GM23338 (cell line): ENCODE measurements around the gene GPR35. TPM values are rescaled to one million over a fixed set of nuclear protein-coding genes. Genes with fewer than 3 reads are reported as not detected.
A peak's percentile ranks its signal among the peaks of the same experiment; 100 is the strongest.

Experiments
- ATAC-seq: fragments of 200-7000 bp; cut with Tn5 transposase; 3 replicates; pipeline ENCODE4 v1.9.1; 2020
- DNase-seq: peaks from one replicate; pipeline ENCODE4 v3.0.0-alpha.2; 2015; ENCODE audit warnings: low spot score
- H2AFZ ChIP-seq: fragments of 200-600 bp; sonication (generic); 2 replicates; pipeline ENCODE4 v1.8.0; 2016; ENCODE audit warnings: antibody characterized with exemption, mild to moderate bottlenecking, moderate library complexity
- H3F3A ChIP-seq: fragments of 200-600 bp; sonication (generic); replicated peaks from 2 replicates; pipeline ENCODE4 v1.8.0; 2017; ENCODE audit warnings: antibody characterized with exemption, mixed run types, low read depth
- H3K27ac ChIP-seq: fragments of 200-600 bp; sonication (generic); 2 replicates; pipeline ENCODE4 v1.6.1; 2016; ENCODE audit warnings: low read depth
- H3K27me3 ChIP-seq: fragments of 200-600 bp; sonication (generic); 2 replicates; pipeline ENCODE4 v1.8.0; 2016; ENCODE audit warnings: mild to moderate bottlenecking, mixed run types, moderate library complexity; ENCODE audit not compliant: insufficient read depth
- H3K36me3 ChIP-seq: fragments of 200-600 bp; sonication (generic); 2 replicates; pipeline ENCODE4 v1.8.0; 2016; ENCODE audit warnings: mild to moderate bottlenecking; ENCODE audit not compliant: insufficient read depth
- H3K4me1 ChIP-seq: fragments of 200-600 bp; sonication (generic); 2 replicates; pipeline ENCODE4 v1.8.0; 2016; ENCODE audit warnings: mild to moderate bottlenecking, moderate library complexity; ENCODE audit not compliant: insufficient read depth
- H3K4me2 ChIP-seq: fragments of 200-600 bp; sonication (generic); 2 replicates; pipeline ENCODE4 v1.7.1; 2017; ENCODE audit warnings: mixed run types
- H3K4me3 ChIP-seq: fragments of 200-600 bp; sonication (generic); 2 replicates; pipeline ENCODE4 v1.6.1; 2016; ENCODE audit warnings: mixed run types
- H3K79me2 ChIP-seq: fragments of 200-600 bp; sonication (generic); replicated peaks from 2 replicates; pipeline ENCODE4 v1.8.0; 2017; ENCODE audit warnings: mild to moderate bottlenecking; ENCODE audit not compliant: insufficient read depth
- H3K9me2 ChIP-seq: fragments of 200-600 bp; sonication (generic); 2 replicates; pipeline ENCODE4 v1.8.0; 2017; ENCODE audit not compliant: insufficient read depth
- H4K20me1 ChIP-seq: fragments of 200-600 bp; sonication (generic); replicated peaks from 2 replicates; pipeline ENCODE4 v1.8.0; 2017; ENCODE audit warnings: mild to moderate bottlenecking; ENCODE audit not compliant: insufficient read depth
- H3K27ac Mint-ChIP-seq: 2 replicates; pipeline ENCODE4 v1.8.0; 2020; ENCODE audit warnings: inconsistent platforms, mild to moderate bottlenecking, moderate library complexity, mixed read lengths
- H3K27me3 Mint-ChIP-seq: 3 replicates; pipeline ENCODE4 v1.8.0; 2022; ENCODE audit warnings: low read depth, mild to moderate bottlenecking, moderate library complexity, mixed read lengths, inconsistent platforms; ENCODE audit not compliant: insufficient read depth, poor library complexity
- H3K36me3 Mint-ChIP-seq: 3 replicates; pipeline ENCODE4 v1.8.0; 2021; ENCODE audit warnings: low read depth, mild to moderate bottlenecking, inconsistent platforms, moderate library complexity, mixed read lengths
- H3K4me1 Mint-ChIP-seq: 3 replicates; pipeline ENCODE4 v1.8.0; 2020; ENCODE audit warnings: mild to moderate bottlenecking, inconsistent platforms, mixed read lengths
- H3K4me3 Mint-ChIP-seq: 3 replicates; pipeline ENCODE4 v1.8.0; 2021; ENCODE audit warnings: moderate library complexity, mild to moderate bottlenecking, inconsistent platforms, mixed read lengths
- H3K9me3 Mint-ChIP-seq: 3 replicates; pipeline ENCODE4 v1.8.0; 2020; ENCODE audit warnings: moderate library complexity, mild to moderate bottlenecking, inconsistent platforms, mixed read lengths
- CREB1 ChIP-seq: fragments of 250-450 bp; sonication (Bioruptor Pico); IDR thresholded peaks from 2 replicates; pipeline ENCODE4 v1.5.0; 2020; ENCODE audit warnings: low read depth, mild to moderate bottlenecking, moderate library complexity
- CTCF ChIP-seq, 2 experiments: fragments of 200-600 bp in 1 of 2; sonication (generic) in 1 of 2; conservative IDR thresholded peaks; 2 replicates each; pipeline versions ENCODE4 v1.5.1 to v1.6.1; 2016 to 2017; ENCODE audit warnings: antibody characterized with exemption in 2 of 2, low read depth in 2 of 2, mild to moderate bottlenecking in 2 of 2, moderate library complexity in 1 of 2
- EZH2phosphoT487 ChIP-seq: fragments of 200-600 bp; sonication (generic); IDR thresholded peaks from one replicate; pipeline ENCODE4 v1.8.1; 2018; ENCODE audit warnings: antibody characterized with exemption; ENCODE audit not compliant: unreplicated experiment
- JUNB ChIP-seq: IDR thresholded peaks from one replicate; pipeline ENCODE4 v1.6.1; 2016; ENCODE audit warnings: antibody characterized with exemption; ENCODE audit not compliant: unreplicated experiment
- NANOG ChIP-seq: IDR thresholded peaks from 2 replicates; pipeline ENCODE4 v1.6.1; 2016; ENCODE audit warnings: antibody characterized with exemption, borderline replicate concordance
- STAT1 ChIP-seq: IDR thresholded peaks from one replicate; pipeline ENCODE4 v1.6.1; 2016; ENCODE audit warnings: antibody characterized with exemption; ENCODE audit not compliant: unreplicated experiment
- ZNF114 ChIP-seq: fragments of 250-450 bp; sonication (Bioruptor Pico); IDR thresholded peaks from 2 replicates; pipeline ENCODE4 v1.5.0; 2020; ENCODE audit warnings: mild to moderate bottlenecking, moderate library complexity
- polyA plus RNA-seq: library from polyadenylated mRNA; unstranded; fragments of >200 nt; fragmentation: Nextera tagmentation; extraction: Ambion mirVana; gene quantifications from 2 replicates; pipeline ENCODE4 v1.2.1, GENCODE V29; 2016
- total RNA-seq: library from RNA; depleted of rRNA; stranded (reverse); fragments of >200 nt; shearing (Covaris generic); gene quantifications from 2 replicates; pipeline ENCODE4 v1.2.3, GENCODE V29; 2014
- TF ChIP-seq, protein P1 (sequence below): IDR thresholded peaks from one replicate; pipeline ENCODE4 v1.6.1; 2018; ENCODE audit warnings: antibody characterized with exemption; ENCODE audit not compliant: unreplicated experiment

GPR35 gene
- total and polyA plus RNA-seq, 2 experiments from 2014 or later = not detected

GRCh38 chr2:240644859-240645301, 19.6 kb downstream of the GPR35 start:
- no peak overlapping the region for H3K27ac ChIP-seq
- H3K79me2 ChIP-seq = no peaks in the 10 kb centered on the region
- Mint-ChIP-seq H3K36me3 (no peaks in the 10 kb centered on the region), H3K4me3 (no peak overlapping the region), H3K4me1 (peaks cover 10% of the 10 kb centered on the region), H3K27ac (no peak overlapping the region), H3K9me3 (no peaks in the 10 kb centered on the region), H3K27me3 (peaks cover 10% of the 10 kb centered on the region)
- no peaks in the 10 kb centered on the region for H3K9me2 ChIP-seq
- H2AFZ ChIP-seq = no peak overlapping the region
- DNase-seq (no peak), ATAC-seq (no peak)
- H3K4me1 ChIP-seq = no peaks in the 10 kb centered on the region
- H3K36me3 ChIP-seq = no peaks in the 10 kb centered on the region
- H3K4me3 ChIP-seq = no peak overlapping the region
- H3F3A ChIP-seq = no peaks in the 10 kb centered on the region
- no peaks in the 10 kb centered on the region for H4K20me1 ChIP-seq
- TF ChIP-seq EZH2phosphoT487 = no peak
- peak in 1 of 2 experiments; percentile 28; a peak in 2 of 4 replicates for TF ChIP-seq CTCF (conservative IDR thresholded peaks at IDR 0.05; ENCODE audit: low read depth in 2 of 2)
- TF ChIP-seq STAT1 = no peak
- H3K4me2 ChIP-seq = no peak overlapping the region
- H3K27me3 ChIP-seq = no peaks in the 10 kb centered on the region

DNA sequence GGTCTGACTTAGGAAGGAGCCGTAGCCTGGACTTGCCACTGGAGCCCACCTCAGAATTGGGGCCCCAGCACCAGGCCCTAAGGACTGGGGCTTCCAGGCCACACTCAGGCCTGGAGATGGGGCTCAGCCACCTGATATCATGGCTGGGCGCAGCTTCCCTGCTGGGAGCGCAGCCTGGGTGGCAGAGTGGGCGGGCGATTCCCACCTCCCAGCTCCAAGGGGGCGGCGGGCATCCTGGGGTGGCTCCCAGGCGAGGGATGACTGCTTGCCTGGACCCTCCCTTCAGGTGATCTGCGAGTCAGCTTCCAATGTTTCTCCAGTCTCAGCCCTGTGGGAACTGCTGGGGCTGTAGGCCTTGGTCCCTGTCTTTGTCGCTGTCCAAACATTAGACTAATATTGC, 20.1 kb downstream of the GPR35 start:
- Histone ChIP-seq H3K27me3 (no peaks in the 10 kb centered on the region), H3F3A (no peaks in the 10 kb centered on the region), H3K4me2 (no peak overlapping the region), H2AFZ (no peak overlapping the region), H4K20me1 (no peaks in the 10 kb centered on the region), H3K27ac (no peak overlapping the region), H3K9me2 (no peaks in the 10 kb centered on the region), H3K4me1 (no peaks in the 10 kb centered on the region), H3K4me3 (no peak overlapping the region), H3K79me2 (no peaks in the 10 kb centered on the region), H3K36me3 (no peaks in the 10 kb centered on the region)
- peaks cover 10% of the 10 kb centered on the region for H3K4me1 Mint-ChIP-seq
- H3K27ac Mint-ChIP-seq = no peak overlapping the region
- H3K36me3 Mint-ChIP-seq = no peaks in the 10 kb centered on the region
- TF ChIP-seq EZH2phosphoT487 (no peak), ZNF114 (CRISPR knock-in tag) (no peak), CREB1 (CRISPR knock-in tag) (no peak), JUNB (no peak), NANOG (no peak)
- TF ChIP-seq, protein P1, sequence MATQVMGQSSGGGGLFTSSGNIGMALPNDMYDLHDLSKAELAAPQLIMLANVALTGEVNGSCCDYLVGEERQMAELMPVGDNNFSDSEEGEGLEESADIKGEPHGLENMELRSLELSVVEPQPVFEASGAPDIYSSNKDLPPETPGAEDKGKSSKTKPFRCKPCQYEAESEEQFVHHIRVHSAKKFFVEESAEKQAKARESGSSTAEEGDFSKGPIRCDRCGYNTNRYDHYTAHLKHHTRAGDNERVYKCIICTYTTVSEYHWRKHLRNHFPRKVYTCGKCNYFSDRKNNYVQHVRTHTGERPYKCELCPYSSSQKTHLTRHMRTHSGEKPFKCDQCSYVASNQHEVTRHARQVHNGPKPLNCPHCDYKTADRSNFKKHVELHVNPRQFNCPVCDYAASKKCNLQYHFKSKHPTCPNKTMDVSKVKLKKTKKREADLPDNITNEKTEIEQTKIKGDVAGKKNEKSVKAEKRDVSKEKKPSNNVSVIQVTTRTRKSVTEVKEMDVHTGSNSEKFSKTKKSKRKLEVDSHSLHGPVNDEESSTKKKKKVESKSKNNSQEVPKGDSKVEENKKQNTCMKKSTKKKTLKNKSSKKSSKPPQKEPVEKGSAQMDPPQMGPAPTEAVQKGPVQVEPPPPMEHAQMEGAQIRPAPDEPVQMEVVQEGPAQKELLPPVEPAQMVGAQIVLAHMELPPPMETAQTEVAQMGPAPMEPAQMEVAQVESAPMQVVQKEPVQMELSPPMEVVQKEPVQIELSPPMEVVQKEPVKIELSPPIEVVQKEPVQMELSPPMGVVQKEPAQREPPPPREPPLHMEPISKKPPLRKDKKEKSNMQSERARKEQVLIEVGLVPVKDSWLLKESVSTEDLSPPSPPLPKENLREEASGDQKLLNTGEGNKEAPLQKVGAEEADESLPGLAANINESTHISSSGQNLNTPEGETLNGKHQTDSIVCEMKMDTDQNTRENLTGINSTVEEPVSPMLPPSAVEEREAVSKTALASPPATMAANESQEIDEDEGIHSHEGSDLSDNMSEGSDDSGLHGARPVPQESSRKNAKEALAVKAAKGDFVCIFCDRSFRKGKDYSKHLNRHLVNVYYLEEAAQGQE = no peak
- H3K9me3 Mint-ChIP-seq = no peaks in the 10 kb centered on the region
- no peak overlapping the region for H3K4me3 Mint-ChIP-seq
- ATAC-seq (no peak), DNase-seq (no peak)
- peaks cover 13% of the 10 kb centered on the region for H3K27me3 Mint-ChIP-seq
